HFFc6 (cell line): ENCODE data around the gene MC5R. TPM values are rescaled to one million over a fixed set of nuclear protein-coding genes. Genes with fewer than 3 reads are reported as not detected.

Experiments used
- DNase-seq: peaks from one replicate; pipeline ENCODE4 v3.0.0-alpha.2; 2018
- H3K27ac Mint-ChIP-seq: 2 replicates; pipeline ENCODE4 v1.8.0; 2020; ENCODE audit warnings: mild to moderate bottlenecking, mixed read lengths
- H3K27me3 Mint-ChIP-seq: 2 replicates; pipeline ENCODE4 v1.8.0; 2021; ENCODE audit warnings: mild to moderate bottlenecking, moderate library complexity, mixed read lengths; ENCODE audit not compliant: insufficient read depth
- H3K36me3 Mint-ChIP-seq: 2 replicates; pipeline ENCODE4 v1.8.0; 2021; ENCODE audit warnings: low read depth, mixed read lengths
- H3K4me1 Mint-ChIP-seq: 2 replicates; pipeline ENCODE4 v1.8.0; 2020; ENCODE audit warnings: low read depth, mixed read lengths
- H3K4me3 Mint-ChIP-seq: 2 replicates; pipeline ENCODE4 v1.8.0; 2020; ENCODE audit warnings: mild to moderate bottlenecking, moderate library complexity, mixed read lengths
- H3K9me3 Mint-ChIP-seq: 2 replicates; pipeline ENCODE4 v1.8.0; 2020; ENCODE audit warnings: mild to moderate bottlenecking, mixed read lengths
- total RNA-seq, 6 experiments: library from RNA; stranded (reverse); fragmentation: NEBNext Ultra II Directional; extraction: Animal tissue kit (Norgen Biotek cat#: 25700); gene quantifications; 2 replicates in 1 of 6; 3 replicates in 5 of 6; pipeline ENCODE4 v1.2.3, GENCODE V29; 2021
- TF ChIP-seq, protein P1 (sequence below): fragments of 200-600 bp; sonication (generic); IDR thresholded peaks from 2 replicates; pipeline ENCODE4 v1.5.0; 2021; ENCODE audit warnings: antibody characterized with exemption, mild to moderate bottlenecking

MC5R gene
- total RNA-seq, 6 experiments from 2014 or later = not detected

DNA sequence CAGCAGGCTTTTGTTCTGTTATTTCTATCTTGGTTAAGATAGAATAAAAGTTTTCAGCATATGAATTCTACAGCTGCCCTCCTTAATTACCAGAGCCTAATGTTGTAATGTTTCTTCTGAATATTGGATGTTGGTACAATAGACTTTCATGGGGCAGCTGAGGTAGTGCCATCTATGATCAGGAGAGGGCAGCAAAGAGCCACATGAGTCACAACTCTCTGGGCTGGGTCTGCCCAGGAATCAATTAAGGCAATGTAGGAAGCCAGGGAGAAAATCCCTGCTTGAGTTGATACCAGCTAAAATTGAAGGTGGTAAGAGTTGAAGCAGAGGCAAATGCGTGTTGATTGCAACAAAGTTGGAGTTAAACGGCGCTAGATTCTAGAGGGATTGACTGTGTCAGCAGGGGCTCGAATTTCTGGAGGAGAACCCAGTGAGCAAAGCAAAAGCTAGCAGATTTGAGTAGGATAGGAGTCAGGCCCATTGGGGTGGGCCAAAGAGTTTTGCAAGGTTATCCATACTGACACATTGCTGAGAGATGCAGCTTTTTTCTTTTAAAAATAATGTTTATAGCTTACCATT lies 10.6 kb upstream of the MC5R start:
- no peak overlapping the region for H3K27ac Mint-ChIP-seq
- TF ChIP-seq, protein P1, sequence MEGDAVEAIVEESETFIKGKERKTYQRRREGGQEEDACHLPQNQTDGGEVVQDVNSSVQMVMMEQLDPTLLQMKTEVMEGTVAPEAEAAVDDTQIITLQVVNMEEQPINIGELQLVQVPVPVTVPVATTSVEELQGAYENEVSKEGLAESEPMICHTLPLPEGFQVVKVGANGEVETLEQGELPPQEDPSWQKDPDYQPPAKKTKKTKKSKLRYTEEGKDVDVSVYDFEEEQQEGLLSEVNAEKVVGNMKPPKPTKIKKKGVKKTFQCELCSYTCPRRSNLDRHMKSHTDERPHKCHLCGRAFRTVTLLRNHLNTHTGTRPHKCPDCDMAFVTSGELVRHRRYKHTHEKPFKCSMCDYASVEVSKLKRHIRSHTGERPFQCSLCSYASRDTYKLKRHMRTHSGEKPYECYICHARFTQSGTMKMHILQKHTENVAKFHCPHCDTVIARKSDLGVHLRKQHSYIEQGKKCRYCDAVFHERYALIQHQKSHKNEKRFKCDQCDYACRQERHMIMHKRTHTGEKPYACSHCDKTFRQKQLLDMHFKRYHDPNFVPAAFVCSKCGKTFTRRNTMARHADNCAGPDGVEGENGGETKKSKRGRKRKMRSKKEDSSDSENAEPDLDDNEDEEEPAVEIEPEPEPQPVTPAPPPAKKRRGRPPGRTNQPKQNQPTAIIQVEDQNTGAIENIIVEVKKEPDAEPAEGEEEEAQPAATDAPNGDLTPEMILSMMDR = peak; percentile 88
- peaks cover 8% of the 10 kb centered on the region; the same call in 1 of the 2 replicates for H3K27me3 Mint-ChIP-seq
- H3K4me3 Mint-ChIP-seq = peak overlapping the region; percentile 12; the same call in 1 of the 2 replicates
- DNase-seq = peak; percentile 37
- peaks cover 5% of the 10 kb centered on the region; the same call in 1 of the 2 replicates for H3K4me1 Mint-ChIP-seq
- H3K36me3 Mint-ChIP-seq = no peaks in the 10 kb centered on the region
- no peaks in the 10 kb centered on the region for H3K9me3 Mint-ChIP-seq

DNA sequence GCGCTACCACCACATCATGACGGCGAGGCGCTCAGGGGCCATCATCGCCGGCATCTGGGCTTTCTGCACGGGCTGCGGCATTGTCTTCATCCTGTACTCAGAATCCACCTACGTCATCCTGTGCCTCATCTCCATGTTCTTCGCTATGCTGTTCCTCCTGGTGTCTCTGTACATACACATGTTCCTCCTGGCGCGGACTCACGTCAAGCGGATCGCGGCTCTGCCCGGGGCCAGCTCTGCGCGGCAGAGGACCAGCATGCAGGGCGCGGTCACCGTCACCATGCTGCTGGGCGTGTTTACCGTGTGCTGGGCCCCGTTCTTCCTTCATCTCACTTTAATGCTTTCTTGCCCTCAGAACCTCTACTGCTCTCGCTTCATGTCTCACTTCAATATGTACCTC lies 2.3 kb downstream of the MC5R start:
- no peak overlapping the region for H3K27ac Mint-ChIP-seq
- H3K27me3 Mint-ChIP-seq = peaks cover 17% of the 10 kb centered on the region
- TF ChIP-seq, protein P1 = no peak

DNA sequence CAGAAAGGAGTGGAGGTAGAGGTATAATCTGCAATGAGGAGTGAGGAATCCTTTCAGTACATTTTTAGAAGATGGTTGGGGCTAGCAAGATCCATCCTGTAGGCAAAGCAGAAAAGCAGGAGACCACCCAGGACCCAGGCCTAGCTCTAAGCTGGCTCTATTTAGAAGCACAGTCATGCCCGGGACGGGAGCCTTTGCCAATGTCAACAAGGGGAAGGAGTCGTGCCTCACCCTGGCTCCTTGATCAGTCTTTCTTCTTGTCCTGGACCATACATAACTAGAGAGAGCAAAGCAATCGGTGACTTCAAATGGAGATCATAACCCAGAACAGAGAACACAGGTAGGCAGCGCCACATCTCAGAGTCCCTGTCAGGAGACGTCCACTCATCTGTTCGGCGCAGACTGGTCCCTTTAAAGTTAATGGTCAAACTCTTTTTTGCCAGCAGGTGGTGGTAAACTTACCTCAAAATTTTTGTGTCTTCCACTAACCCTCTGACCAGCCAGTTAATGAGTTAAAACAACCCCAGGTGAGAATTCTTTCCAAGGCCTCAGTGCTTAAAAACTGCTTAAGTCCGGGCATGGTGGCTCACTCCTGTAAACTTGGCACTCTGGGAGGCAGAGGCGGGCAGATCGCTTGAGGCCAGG lies 8.0 kb downstream of the MC5R start:
- H3K27ac Mint-ChIP-seq = no peak overlapping the region
- no peaks in the 10 kb centered on the region for H3K36me3 Mint-ChIP-seq
- no peak overlapping the region for H3K4me3 Mint-ChIP-seq
- no peaks in the 10 kb centered on the region for H3K4me1 Mint-ChIP-seq
- peaks cover 6% of the 10 kb centered on the region; the same call in 1 of the 2 replicates for H3K9me3 Mint-ChIP-seq
- TF ChIP-seq, protein P1 = peak; percentile 35
- peaks cover 11% of the 10 kb centered on the region for H3K27me3 Mint-ChIP-seq
- no peak for DNase-seq

More for the DNA sequence above, 2.3 kb downstream of the MC5R start:
- no peaks in the 10 kb centered on the region for H3K36me3 Mint-ChIP-seq
- no peaks in the 10 kb centered on the region for H3K9me3 Mint-ChIP-seq
- DNase-seq = no peak
- H3K4me1 Mint-ChIP-seq = no peaks in the 10 kb centered on the region; the same call in 1 of the 2 replicates
- no peak overlapping the region for H3K4me3 Mint-ChIP-seq

DNA sequence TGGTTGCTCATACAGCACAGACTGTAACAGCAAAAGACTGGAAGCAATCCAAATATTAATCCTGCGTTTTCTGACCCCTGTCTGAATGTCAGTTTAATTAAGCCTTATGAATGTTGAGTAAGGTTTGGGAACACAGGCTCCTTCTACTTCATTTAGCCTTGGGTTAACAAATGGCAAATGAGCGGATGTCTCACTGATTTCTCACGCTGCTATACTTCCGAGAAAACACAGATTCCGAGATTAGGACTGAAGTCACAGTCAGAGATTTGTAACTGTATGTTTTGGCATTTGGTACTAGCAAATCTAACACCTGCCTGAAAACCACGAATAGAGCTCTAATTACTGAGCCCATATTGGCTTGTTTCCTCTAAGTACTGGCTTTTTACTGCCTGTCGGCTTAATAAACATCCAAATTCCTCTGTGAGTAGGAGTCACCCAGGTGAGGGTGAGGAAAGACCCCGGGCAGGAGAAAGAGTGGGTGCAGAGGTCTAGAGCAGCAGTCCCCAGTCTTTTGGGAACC lies 10.6 kb downstream of the MC5R start:
- Mint-ChIP-seq H3K27ac (no peak overlapping the region), H3K9me3 (peaks cover 9% of the 10 kb centered on the region; the same call in 1 of the 2 replicates), H3K27me3 (peaks cover 7% of the 10 kb centered on the region), H3K36me3 (no peaks in the 10 kb centered on the region), H3K4me1 (no peaks in the 10 kb centered on the region), H3K4me3 (no peak overlapping the region)
- no peak for DNase-seq
- TF ChIP-seq, protein P1 = no peak

DNA sequence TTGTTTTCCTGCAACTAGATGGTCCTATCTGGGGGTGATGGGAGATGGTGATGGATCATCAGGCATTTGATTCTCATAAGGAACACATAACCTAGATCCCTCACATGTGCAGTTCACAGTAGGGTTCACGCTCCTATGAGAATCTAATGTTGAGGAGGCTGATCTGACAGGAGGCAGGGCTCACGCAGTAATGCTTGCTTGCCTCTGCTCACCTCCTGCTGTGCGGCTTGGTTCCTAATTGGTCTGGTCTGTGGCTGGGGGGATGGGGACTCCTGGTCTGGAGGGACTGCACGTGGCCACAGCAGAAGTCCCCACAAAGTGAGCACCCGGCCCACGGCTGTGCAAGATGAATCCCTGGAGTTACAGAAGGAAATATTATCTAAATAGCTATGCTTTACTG lies 11.3 kb downstream of the MC5R start:
- Mint-ChIP-seq H3K36me3 (no peaks in the 10 kb centered on the region), H3K9me3 (peaks cover 9% of the 10 kb centered on the region; the same call in 1 of the 2 replicates), H3K4me3 (no peak overlapping the region), H3K27me3 (peaks cover 7% of the 10 kb centered on the region), H3K4me1 (no peaks in the 10 kb centered on the region), H3K27ac (no peak overlapping the region)
- TF ChIP-seq, protein P1 = no peak
- DNase-seq = no peak
